Activated CD4-positive, alpha-beta T cell treated with anti-CD3 and anti-CD28 coated beads, Interleukin-2, amount 50 U/mL, for 4 hours (primary cell): ENCODE data around the gene OSBPL7.

Experiments used
- DNase-seq, 2 experiments: peaks; one replicate each; pipeline ENCODE4 v3.0.0-alpha.2; 2020

The OSBPL7 gene

GRCh38 chr17:47757386-47757785 lies 64.2 kb downstream of the OSBPL7 start:
- DNase-seq, result no peak
